Sciatic nerve (tissue), 2 donors: Measurements from ENCODE around the gene AGAP1. TPM values are rescaled to one million over a fixed set of nuclear protein-coding genes. Genes with fewer than 3 reads are reported as not detected.

Source experiments
- ATAC-seq: fragments of 200-7000 bp; cut with Tn5 transposase; one replicate; pipeline ENCODE4 v1.9.1; 2020; ENCODE audit warnings: mild to moderate bottlenecking, moderate library complexity
- DNase-seq: peaks from one replicate; pipeline ENCODE4 v3.0.0-alpha.2; 2020; ENCODE audit warnings: low spot score
- intact Hi-C: fragments of 100-400 bp; cut with DNase I; formaldehyde crosslinking; loops from one replicate; pipeline ENCODE4 v1.14.2; 2022
- total RNA-seq: library from RNA; stranded (reverse); fragmentation: NEBNext Ultra II Directional; extraction: Animal tissue kit (Norgen Biotek cat#: 25700); gene quantifications from one replicate; pipeline ENCODE4 v1.2.1, GENCODE V29; 2021
- donor health status: DM: no; HTN: no; CAD: no.
- donor health status: DM: no; HTN: no; CAD: no.

Gene AGAP1
- total RNA-seq, 1 donor from 2014 or later, result 62.9 TPM

DNA sequence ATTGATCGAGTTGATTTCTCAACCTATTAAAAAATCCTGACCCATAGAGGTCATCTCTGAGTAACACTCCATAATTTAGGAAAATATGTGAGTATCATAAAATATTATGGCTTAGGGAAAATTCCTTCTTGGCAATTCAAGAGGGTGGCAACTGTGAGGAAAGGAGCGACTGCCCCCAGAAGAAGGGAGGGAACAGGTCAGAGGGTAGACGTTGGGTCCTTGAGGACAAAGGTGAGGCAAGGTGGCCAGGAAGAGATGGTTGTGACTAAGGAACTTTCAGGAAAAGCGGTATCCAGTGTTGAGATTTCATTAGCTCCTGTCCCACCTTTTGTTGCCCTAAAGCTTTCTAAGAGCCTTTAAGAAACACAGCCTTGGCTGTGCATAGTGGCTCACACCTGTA, 10.5 kb upstream of the AGAP1 start:
- DNase-seq, result no peak
- ATAC-seq, result no peak
- intact Hi-C loops, result no loop called here

GRCh38 chr2:235485362-235485761, 8.5 kb upstream of the AGAP1 start:
- DNase-seq (no peak), ATAC-seq (no peak)
- intact Hi-C loops, result no loop called here

DNA sequence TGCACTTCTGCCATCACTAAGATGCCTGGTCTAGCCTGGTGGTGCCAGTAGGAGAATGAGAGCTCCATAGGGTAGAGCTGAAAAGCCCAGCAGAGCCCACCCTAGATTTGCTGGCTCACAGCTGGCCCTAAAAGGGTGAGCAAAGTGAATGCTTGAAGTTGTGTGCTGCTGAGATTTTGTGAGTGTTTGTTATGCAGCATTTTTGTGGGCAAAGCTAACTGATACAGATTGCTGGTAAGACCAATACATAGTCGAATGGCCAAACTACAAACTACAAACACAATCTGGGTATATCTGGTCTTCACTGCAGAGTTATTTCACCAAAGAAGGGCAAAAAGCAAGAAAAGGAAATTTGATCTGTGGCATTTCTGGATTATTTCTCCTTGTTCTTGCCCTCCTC, 7.1 kb upstream of the AGAP1 start:
- no peak for ATAC-seq
- no peak for DNase-seq
- intact Hi-C loops, result no loop called here

GRCh38 chr2:235489897-235490296, 3.9 kb upstream of the AGAP1 start:
- ATAC-seq (no peak), DNase-seq (no peak)
- intact Hi-C loops, result no loop called here

DNA sequence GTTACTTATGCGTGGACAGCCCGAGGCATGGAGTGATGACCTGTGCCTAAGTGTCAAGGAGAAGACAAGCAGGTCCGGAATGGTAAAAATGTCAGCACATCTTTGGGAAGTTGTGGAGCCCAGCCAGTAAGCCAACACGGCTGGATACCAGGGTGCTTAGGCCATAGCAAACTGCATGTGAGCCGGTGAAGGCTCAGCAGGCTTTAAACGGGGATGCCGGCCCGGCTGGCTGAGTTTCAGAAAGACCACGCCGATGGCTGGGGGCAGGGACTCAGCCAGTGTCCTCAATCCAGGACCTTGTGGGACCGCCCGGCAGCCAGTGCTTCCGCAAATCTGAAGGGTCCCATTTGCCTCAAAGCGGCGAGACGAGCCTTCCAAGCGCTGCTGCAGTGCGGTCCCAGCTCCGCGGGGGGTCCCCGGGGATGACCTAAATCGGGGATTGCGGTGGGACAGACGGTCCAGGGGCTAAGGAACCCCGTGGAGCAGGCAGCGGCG, 946 bp upstream of the AGAP1 start:
- ATAC-seq (peak; percentile 11), DNase-seq (no peak)
- intact Hi-C loops, result no loop called here

- no peak for DNase-seq
- peak; percentile 52 for ATAC-seq
- intact Hi-C loops, result no loop called here
Measured at GRCh38 chr2:235493402-235493774, 455 bp upstream of the AGAP1 start.

DNA sequence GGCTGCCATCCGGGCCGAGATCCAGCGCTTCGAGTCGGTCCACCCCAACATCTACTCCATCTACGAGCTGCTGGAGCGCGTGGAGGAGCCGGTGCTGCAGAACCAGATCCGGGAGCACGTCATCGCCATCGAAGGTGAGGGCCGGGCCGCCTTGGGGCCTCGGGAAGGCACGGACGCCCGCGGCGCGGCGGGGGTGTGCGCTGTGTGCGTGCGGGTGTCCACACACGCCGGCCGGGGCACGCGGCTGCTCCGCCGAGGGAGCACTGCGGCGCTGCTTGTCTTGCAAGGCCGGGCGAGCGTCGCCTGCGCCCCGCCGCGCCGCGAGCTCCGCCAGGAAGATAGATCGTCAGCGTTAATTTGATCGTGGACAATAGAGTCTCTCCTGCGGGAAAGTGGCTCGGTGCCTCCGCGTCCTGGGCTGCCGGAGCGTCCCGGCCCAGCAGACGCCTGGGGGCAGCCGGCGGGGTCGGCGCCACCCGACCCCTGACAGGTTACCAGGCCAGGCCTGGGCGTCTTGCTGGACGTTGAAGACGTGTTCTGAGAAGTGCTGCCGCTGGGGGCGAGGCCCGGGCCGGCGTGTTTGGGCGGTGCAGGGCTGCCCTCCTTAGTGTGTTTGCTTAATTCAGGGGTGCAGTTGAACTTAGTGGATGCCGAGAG, 1.0 kb downstream of the AGAP1 start:
- DNase-seq (peak; percentile 70), ATAC-seq (peak; percentile 15)
- intact Hi-C loops, result no loop called here

GRCh38 chr2:235495373-235496238, 1.8 kb downstream of the AGAP1 start:
- no peak for DNase-seq
- intact Hi-C loops, result no loop called here
- no peak for ATAC-seq

DNA sequence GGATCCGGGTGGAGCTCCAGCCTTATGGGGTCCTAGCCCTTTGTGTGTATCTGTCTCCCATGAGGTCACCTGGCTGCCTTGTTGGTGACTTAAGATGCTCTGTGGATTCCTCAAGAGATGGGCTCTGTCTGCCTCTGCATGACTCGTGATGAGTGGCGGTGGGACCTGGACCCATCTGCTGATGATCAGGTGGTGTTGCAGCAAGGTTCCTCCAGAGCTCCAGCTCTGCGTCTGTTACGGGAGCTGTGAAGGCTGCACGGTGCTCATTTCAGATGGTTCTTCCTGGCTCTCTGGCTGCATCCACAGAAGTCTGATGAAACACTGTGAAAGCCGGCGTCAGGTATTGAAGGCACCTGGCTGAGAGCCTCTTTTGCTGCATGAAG, 2.4 kb downstream of the AGAP1 start:
- no peak for ATAC-seq
- no peak for DNase-seq
- intact Hi-C loops, result no loop called here

- intact Hi-C loops, result no loop called here
- DNase-seq (no peak), ATAC-seq (no peak)
Measured at GRCh38 chr2:235497096-235497495, 3.3 kb downstream of the AGAP1 start.

- DNase-seq (no peak), ATAC-seq (no peak)
- intact Hi-C loops, result no loop called here
Measured at GRCh38 chr2:235498541-235498940, 4.7 kb downstream of the AGAP1 start.

DNA sequence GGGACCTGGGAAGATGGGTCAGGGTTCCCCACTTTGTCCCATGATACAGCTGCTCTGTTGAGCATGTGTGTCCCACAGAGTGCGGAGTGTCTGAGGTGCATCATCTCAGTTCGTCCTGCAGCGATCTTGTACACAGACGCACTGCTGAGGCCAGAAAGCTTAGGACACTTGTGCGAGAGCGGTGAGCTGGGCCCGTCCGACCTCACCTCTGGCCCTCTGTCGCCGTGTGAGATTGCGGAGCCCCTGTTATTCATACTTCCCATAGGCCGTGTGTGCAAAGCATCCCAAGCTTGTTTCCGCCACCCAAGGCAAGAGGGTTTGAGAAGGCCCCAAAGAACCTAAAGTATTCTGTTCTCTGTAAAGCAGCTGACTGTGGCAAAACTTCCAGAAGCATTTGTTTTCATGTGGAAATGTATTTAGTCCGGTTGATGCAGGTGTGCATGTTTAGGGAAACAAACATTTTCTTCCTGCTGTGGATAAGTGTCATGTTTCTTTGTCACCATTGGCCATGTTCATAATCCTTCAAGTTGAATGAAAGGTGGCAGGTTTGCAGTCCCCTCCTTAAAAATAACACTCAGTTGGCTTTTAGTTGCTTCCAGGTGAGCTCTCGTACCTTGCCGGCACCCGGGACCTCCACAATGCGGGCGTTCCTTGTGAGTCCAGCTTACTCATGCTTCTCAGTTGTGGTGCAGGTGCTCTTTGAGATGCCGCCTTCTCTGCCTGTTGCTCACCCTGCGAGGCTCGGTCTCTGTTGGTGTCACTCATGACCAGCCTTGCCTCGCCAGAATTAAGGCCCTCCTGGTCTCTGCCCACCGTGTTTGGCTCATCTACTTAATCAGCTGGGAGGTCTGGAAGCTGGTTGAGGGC, 5.3 kb downstream of the AGAP1 start:
- no peak for ATAC-seq
- no peak for DNase-seq
- intact Hi-C loops, result no loop called here

DNA sequence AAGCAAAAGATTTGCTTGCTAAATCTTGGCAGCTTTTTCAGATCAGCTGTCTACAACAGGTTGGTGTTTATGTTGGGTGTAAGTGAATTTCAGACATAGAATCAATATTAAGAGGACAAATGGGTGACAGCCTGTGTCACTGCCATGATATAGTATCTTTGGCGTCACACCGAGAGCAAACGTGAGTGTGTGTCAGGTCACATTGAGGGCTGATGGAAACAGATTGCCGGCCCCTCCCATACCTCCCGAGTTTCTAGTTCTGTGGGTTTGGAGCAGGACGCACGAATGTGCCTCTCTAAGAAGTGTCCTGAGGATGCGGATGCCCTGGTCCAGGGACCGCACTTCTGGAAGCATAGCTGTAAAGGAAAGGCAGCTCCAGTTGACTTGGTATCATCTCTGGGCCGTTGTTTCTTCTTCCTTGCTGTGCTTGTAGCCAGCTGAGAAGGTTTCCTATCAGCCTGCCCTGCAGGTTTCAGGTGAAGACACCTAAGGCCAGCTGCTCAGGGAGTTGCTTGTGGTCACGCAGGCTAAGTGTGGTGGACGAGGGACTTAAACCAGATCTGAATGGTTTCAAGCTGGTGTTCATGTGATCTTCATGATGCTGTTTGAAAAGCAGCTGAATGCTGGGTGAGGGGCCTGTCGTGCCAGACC, 6.4 kb downstream of the AGAP1 start:
- no peak for ATAC-seq
- DNase-seq, result no peak
- intact Hi-C loops, result no loop called here

DNA sequence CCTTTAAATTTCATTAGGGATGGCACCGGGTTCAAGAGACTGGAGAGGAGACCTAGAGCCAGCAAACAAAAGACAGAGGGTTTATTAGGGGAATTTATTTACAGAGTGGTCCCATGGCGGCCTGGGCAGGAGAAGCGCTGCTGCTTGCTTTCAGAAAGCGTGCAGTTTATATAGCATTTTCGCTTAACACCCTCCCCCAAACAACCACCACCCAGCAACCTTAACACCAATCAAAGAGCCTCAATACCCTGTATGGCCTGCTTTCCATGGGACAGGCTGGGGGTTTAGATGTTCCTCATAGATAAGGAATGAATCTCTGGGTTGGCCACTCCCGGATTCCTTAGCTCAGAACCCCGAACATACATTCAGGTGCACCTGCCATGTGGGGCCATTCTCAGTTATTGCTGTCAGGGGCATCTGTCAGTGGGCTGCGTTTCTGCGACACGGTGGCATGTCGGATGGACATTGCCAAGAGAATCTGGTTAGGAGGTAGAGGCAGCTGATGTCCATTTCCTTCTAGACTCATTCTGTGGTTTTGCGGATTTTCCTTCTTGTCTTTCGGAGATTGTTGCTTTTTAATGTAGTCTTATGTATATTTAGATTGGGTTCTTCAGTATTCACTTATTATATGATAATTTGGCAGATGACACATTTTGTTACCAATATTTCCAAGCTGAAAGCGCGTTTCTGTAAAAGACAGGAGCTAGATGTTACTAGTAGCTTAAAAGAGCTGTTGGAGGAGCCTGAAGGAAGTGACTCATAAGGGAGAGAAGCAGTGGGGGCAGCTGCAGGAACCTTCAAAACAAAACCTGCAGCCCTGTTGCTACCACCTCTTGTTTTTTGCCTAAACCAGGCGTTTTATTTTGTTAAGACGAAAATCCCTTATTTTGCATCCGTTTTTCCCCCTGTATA, 7.2 kb downstream of the AGAP1 start:
- DNase-seq (no peak), ATAC-seq (no peak)
- intact Hi-C loops, result no loop called here

GRCh38 chr2:235501673-235502031, 7.8 kb downstream of the AGAP1 start:
- intact Hi-C loops, result no loop called here
- DNase-seq (no peak), ATAC-seq (no peak)

DNA sequence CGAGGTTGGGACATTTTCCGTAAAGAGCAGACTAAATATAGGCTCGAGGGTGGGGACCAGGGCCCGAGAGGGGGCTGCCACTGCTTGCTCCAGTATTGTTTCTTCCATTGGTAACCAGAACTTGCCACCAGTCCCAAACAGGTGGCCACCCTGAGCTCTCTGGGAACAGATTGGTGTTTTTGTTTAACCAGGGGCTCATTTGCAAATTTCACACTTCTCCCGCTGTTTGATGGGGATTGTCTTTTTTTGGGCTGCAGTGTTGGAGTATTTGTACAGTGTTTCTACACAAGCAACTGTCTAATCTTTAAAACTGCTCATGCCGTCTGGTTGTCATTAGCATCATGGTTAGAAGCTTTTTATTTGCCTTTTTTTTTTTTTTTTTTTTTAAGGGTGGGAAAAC, 8.5 kb downstream of the AGAP1 start:
- no peak for DNase-seq
- no peak for ATAC-seq
- intact Hi-C loops, result no loop called here

DNA sequence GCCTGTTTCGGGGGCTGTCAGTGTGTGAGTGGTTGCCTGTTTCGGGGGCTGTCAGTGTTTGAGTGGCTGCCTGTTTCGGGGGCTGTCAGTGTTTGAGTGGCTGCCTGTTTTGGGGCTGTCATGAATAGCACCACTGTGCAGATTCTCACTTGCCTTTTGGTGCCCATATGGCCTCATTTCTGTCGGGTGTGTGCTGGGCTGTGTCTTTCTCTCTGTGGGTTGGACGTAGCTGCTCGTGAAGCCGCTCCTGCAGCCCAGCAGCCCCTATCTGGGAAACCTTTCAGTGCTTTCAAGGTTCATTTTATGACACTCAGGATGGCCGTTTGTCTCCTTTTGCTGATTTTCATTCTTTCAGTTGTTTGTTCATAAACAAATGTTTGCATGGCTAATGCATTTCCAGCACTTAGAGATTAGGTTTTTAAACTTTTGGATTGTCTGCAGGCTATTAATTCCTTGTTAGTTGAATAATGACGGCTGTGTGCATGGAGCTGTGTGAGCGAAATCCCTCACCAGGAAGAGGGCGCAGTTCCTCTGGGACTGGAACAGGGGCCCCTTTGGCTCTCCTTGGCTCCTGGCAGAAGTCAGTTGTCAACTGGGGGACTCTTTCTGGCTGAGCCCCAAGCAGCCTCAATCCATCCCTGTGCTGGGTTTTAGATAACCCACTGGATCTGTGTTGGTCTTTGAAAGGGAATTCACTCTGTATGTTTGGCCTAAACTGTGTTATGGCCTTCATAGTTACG, 10.8 kb downstream of the AGAP1 start:
- ATAC-seq (peak; percentile 42), DNase-seq (no peak)
- intact Hi-C loops, result no loop called here
